ENCODE data around the gene AGBL1.

DNA sequence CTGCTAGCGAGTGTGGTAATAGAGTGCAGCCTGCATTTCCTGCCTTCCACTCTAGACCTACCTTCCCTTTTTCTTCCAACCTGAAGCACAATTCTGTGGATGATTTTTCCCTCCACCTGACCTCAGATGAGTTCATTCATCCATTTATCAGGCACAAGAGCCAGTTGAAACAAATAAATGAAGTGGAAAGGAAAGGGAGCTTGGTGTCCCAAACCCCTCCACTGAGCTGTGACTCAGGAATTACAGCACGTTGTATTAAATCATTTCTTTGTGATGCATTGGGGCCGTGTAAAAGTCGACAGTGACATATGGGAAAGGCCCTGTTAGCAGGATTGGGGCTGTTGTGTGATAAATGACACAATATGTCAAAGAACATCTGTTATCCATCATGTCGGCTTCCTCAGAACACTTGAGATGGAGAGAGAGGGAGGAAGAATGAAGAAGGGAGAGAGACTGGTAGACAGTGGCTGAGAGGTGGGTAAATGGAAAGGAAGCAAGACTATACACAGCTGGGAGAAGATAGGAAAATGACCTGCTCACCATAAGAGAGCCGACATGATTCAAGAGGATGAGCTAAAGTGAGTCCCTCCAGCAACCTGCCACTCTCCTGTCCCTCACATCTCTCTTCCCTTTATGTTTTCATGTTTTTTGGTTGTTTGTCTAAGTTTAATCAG lies 366.0 kb downstream of the AGBL1 start:
- TF ChIP-seq, protein P1, sequence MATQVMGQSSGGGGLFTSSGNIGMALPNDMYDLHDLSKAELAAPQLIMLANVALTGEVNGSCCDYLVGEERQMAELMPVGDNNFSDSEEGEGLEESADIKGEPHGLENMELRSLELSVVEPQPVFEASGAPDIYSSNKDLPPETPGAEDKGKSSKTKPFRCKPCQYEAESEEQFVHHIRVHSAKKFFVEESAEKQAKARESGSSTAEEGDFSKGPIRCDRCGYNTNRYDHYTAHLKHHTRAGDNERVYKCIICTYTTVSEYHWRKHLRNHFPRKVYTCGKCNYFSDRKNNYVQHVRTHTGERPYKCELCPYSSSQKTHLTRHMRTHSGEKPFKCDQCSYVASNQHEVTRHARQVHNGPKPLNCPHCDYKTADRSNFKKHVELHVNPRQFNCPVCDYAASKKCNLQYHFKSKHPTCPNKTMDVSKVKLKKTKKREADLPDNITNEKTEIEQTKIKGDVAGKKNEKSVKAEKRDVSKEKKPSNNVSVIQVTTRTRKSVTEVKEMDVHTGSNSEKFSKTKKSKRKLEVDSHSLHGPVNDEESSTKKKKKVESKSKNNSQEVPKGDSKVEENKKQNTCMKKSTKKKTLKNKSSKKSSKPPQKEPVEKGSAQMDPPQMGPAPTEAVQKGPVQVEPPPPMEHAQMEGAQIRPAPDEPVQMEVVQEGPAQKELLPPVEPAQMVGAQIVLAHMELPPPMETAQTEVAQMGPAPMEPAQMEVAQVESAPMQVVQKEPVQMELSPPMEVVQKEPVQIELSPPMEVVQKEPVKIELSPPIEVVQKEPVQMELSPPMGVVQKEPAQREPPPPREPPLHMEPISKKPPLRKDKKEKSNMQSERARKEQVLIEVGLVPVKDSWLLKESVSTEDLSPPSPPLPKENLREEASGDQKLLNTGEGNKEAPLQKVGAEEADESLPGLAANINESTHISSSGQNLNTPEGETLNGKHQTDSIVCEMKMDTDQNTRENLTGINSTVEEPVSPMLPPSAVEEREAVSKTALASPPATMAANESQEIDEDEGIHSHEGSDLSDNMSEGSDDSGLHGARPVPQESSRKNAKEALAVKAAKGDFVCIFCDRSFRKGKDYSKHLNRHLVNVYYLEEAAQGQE (IDR thresholded peaks at IDR 0.05; ENCODE audit: insufficient replicate concordance, low read depth): no peak
- TF ChIP-seq, protein P2, sequence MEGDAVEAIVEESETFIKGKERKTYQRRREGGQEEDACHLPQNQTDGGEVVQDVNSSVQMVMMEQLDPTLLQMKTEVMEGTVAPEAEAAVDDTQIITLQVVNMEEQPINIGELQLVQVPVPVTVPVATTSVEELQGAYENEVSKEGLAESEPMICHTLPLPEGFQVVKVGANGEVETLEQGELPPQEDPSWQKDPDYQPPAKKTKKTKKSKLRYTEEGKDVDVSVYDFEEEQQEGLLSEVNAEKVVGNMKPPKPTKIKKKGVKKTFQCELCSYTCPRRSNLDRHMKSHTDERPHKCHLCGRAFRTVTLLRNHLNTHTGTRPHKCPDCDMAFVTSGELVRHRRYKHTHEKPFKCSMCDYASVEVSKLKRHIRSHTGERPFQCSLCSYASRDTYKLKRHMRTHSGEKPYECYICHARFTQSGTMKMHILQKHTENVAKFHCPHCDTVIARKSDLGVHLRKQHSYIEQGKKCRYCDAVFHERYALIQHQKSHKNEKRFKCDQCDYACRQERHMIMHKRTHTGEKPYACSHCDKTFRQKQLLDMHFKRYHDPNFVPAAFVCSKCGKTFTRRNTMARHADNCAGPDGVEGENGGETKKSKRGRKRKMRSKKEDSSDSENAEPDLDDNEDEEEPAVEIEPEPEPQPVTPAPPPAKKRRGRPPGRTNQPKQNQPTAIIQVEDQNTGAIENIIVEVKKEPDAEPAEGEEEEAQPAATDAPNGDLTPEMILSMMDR (IDR thresholded peaks at IDR 0.05; ENCODE audit: insufficient read depth, low read length): no peak
- TF ChIP-seq POLR2AphosphoS5 (IDR thresholded peaks at IDR 0.05; ENCODE audit: low read depth): no peak

Data from HL-60 (cell line).